GM12801 (cell line): ENCODE measurements around the gene GABRG3.

Source experiments
- TF ChIP-seq, protein P1 (sequence below): IDR thresholded peaks from one replicate; pipeline ENCODE4 v1.5.1; 2011; ENCODE audit warnings: control low read depth; ENCODE audit not compliant: insufficient read length; ENCODE audit errors: extremely low read depth

Gene GABRG3

DNA sequence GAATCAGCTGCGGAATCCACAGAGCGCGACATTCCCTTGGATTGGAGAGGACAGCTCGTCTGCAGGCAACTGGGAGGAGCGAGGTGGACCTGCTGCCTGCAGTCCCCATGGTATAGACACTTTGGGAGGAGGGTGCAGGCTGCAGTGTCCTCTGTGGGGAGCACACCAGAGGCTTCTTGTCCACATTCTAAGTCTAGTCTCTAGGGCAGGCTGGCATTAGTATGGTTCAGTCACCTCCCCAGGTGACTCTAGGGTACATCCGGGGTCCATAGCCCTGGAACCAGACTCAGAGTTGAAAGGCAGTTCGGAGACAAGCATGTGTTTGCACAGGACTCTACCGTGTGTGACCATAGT lies 118.2 kb downstream of the GABRG3 start:
- TF ChIP-seq, protein P1, sequence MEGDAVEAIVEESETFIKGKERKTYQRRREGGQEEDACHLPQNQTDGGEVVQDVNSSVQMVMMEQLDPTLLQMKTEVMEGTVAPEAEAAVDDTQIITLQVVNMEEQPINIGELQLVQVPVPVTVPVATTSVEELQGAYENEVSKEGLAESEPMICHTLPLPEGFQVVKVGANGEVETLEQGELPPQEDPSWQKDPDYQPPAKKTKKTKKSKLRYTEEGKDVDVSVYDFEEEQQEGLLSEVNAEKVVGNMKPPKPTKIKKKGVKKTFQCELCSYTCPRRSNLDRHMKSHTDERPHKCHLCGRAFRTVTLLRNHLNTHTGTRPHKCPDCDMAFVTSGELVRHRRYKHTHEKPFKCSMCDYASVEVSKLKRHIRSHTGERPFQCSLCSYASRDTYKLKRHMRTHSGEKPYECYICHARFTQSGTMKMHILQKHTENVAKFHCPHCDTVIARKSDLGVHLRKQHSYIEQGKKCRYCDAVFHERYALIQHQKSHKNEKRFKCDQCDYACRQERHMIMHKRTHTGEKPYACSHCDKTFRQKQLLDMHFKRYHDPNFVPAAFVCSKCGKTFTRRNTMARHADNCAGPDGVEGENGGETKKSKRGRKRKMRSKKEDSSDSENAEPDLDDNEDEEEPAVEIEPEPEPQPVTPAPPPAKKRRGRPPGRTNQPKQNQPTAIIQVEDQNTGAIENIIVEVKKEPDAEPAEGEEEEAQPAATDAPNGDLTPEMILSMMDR: no peak

DNA sequence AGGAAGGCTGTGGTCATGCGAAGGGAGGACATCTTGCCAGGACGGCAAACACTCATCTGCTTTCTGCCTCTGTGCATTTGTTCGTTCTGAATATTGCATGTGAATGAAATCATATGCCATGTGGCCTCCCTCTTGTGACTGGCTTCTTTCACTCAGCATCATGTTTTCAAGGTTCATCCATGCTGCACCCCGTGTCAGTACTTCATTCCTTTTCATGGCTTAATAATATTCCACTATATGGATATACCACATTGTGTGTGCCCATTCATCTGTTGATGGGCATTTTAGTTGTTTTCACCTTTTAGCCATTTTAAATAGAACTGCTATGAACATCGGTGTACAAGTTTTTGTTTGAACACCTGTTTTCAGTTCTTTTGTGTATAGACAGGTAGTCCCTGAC lies 118.7 kb downstream of the GABRG3 start:
- TF ChIP-seq, protein P1: no peak

DNA sequence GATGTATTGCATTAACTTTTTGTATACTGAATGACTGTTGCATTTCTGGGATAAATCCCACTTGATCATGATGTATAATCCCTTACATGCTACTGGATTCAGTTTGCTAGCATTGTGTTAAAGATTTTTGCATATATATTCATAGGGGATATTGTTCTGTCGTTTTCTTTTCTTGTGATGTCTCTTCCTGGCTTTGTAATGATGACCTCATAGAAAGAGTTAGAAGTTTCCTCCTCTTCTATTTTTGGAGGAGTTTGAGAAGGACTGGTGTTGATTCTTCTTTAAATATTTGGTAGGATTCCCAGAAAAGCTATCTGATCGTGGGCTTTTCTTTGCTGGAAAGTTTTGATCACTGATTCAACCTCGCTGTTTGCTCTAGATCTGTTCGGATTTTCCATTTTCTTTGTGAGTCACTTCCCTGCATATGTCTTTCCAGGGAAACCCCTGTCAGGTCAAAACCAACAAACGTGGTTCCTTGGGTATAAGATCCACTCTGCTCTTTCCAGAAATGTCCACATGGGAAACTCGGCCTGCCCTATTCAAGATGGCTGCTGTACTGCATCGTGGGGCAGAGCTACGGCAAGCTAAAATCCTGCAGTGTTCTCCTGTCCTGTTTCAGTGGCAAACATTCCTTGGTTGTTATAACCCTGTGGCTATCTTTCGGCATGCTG lies 120.4 kb downstream of the GABRG3 start:
- TF ChIP-seq, protein P1: no peak

DNA sequence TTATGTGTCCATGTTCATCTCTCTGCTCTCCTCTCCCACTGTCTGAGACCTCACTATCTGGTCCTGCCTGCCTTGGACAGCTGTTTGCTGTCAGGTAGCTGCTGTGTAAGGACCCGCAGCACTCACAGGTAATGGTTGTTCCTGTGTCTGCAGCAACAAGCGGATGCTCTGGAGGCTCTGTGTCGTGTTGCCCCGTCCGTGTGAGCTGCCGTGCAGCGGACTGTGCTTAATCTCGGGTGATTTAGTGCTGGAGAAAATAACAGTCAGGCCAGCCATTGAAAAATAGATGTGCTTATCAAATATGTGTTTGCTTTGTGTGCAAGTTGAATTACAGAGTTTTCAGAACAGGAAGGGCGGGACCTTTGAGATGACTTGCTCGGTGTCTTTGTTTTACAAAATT lies 121.4 kb downstream of the GABRG3 start:
- TF ChIP-seq, protein P1: no peak

DNA sequence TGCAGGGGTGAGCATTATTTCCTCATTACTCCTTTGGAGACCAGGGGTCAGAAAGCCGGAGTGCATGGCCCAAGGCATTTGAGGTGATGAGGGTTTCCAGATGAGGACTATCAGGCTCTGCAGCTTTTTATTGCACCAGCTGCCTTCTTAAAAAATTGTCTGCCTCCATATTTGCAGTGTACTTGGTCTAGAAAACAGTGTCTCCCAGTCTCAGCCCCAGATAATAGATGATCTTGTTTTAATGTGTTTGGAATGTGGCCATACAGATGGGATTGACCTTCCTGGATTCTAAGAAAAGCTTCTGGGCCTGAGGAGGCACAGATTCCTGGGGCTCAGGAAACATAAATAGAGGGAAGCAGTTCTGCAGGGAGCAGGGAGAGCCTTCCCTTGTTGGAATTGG lies 123.3 kb downstream of the GABRG3 start:
- TF ChIP-seq, protein P1: no peak

DNA sequence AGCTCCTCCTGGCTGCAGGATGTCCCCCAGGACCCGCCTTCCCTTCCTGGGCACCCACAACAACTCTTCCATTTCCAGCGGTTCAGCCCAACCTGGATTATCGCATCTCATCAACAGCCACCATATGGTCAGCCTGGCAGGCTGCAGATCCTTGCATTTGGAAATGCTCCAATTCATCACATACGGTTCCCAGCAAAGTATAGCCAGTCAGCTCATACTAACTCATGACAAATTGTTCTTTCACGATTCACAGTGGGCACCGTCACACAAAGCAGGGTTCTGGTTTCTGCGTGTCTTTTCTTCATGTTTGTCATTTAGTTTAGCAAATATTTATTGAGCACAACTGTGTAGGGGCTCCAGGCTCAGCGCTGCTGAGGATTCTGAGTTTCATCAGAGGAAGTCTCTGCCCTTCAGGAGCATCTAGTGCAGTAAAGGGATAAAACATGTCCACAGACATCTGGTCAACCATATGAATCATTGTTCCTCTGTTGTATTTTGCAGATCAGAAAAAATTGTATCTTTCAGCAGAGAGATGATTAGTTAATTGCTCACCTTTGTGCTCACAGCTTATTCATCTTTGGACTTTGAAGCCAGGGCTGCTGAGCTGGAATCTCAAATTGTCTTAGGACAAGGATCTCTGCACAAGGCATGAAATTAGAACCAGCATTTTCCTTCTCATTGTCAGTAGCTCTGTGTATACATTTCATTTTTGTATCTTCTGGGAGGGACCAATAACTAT lies 125.1 kb downstream of the GABRG3 start:
- TF ChIP-seq, protein P1: no peak

DNA sequence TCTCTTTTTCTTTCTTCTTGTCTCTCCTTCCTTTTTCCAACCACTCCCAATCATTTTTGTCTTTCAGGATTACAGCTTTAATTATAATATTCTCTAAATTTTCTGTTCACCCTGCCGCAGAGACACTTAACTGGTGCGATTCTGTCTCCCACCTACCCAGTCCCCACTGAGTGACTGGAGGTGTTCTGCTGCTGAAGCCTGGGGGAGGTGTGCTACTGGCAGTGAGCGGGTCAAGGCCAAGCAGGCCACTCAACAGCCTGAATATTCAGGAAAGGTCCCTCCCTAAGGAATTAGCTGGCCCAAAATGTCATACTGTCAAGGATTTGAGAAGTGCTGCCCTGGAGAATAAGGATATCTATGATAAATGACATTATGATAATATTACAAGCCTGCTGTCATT lies 126.5 kb downstream of the GABRG3 start:
- TF ChIP-seq, protein P1: no peak
